IMR-90 (cell line): ENCODE data around the gene ARHGAP11A. TPM values are rescaled to one million over a fixed set of nuclear protein-coding genes. Genes with fewer than 3 reads are reported as not detected.

Experiments
- ATAC-seq: fragments of 200-7000 bp; cut with Tn5 transposase; 2 replicates; pipeline ENCODE4 v1.9.1; 2020; ENCODE audit warnings: low read depth, mild to moderate bottlenecking, moderate library complexity
- BruUV-seq: library from RNA; stranded (reverse); fragments of 400-500 nt; replicated peaks from 2 replicates; lab custom pipeline; 2021; lab: Mats Ljungman, UMichigan
- CTCF ChIA-PET: fragments of 300-600 bp; formaldehyde crosslinking; extraction: SDS; loops from one replicate; lab custom pipeline; 2021; ENCODE audit warnings: antibody characterized with exemption; lab: Yijun Ruan, JAX
- POLR2A ChIA-PET: fragments of 300-600 bp; sonication (Branson Sonifier 250); formaldehyde crosslinking; loops from one replicate; lab custom pipeline; 2022; ENCODE audit warnings: antibody characterized with exemption; ENCODE audit not compliant: unreplicated experiment; lab: Charles Lee
- DNase-seq: peaks from one replicate; pipeline ENCODE4 v3.0.0; 2013
- H2AFZ ChIP-seq: replicated peaks from 2 replicates; pipeline ENCODE3; 2013; ENCODE audit warnings: low read length, mild to moderate bottlenecking; ENCODE audit not compliant: poor library complexity
- H2AK5ac ChIP-seq: 2 replicates; pipeline ENCODE4 v1.6.1; 2013; ENCODE audit warnings: low read depth, low read length, inconsistent platforms
- H2AK9ac ChIP-seq: replicated peaks from 2 replicates; pipeline ENCODE3; 2013; ENCODE audit warnings: mild to moderate bottlenecking, low read depth, low read length, moderate library complexity; ENCODE audit not compliant: poor library complexity
- H2BK120ac ChIP-seq: 2 replicates; pipeline ENCODE4 v1.6.1; 2013; ENCODE audit warnings: low read depth, low read length, inconsistent platforms
- H2BK15ac ChIP-seq: 3 replicates; pipeline ENCODE4 v1.6.1; 2013; ENCODE audit warnings: low read depth, low read length, inconsistent platforms
- H2BK20ac ChIP-seq: 2 replicates; pipeline ENCODE4 v1.6.1; 2013; ENCODE audit warnings: low read depth, mild to moderate bottlenecking, inconsistent platforms, low read length, moderate library complexity
- H2BK5ac ChIP-seq: 2 replicates; pipeline ENCODE4 v1.6.1; 2013; ENCODE audit warnings: mild to moderate bottlenecking, low read depth, low read length, inconsistent platforms; ENCODE audit not compliant: poor library complexity, severe bottlenecking
- H3K14ac ChIP-seq: replicated peaks from 2 replicates; pipeline ENCODE4 v1.6.1; 2013; ENCODE audit warnings: low read depth, low read length, inconsistent platforms
- H3K18ac ChIP-seq: 2 replicates; pipeline ENCODE4 v1.6.1; 2013; ENCODE audit warnings: low read depth, low read length, control low read depth
- H3K23ac ChIP-seq: 2 replicates; pipeline ENCODE4 v1.6.1; 2013; ENCODE audit warnings: low read depth, low read length, inconsistent platforms
- H3K27ac ChIP-seq: 2 replicates; pipeline ENCODE4 v1.5.1; 2013; ENCODE audit warnings: mild to moderate bottlenecking, control low read depth, low read length; ENCODE audit not compliant: insufficient read depth
- H3K27me3 ChIP-seq: 2 replicates; pipeline ENCODE4 v1.6.1; 2013; ENCODE audit warnings: low read length; ENCODE audit not compliant: control insufficient read depth, insufficient read depth
- H3K36me3 ChIP-seq: 2 replicates; pipeline ENCODE4 v1.6.1; 2013; ENCODE audit warnings: low read length, mixed read lengths; ENCODE audit not compliant: control insufficient read depth, insufficient read depth
- H3K4ac ChIP-seq: 2 replicates; pipeline ENCODE4 v1.6.1; 2013; ENCODE audit warnings: low read depth, low read length, inconsistent platforms
- H3K4me1 ChIP-seq: 2 replicates; pipeline ENCODE4 v1.6.1; 2013; ENCODE audit warnings: low read length, mixed read lengths; ENCODE audit not compliant: control insufficient read depth, insufficient read depth
- H3K4me2 ChIP-seq: 2 replicates; pipeline ENCODE4 v1.6.1; 2013; ENCODE audit warnings: low read depth, mild to moderate bottlenecking, control low read depth, low read length, moderate library complexity
- H3K4me3 ChIP-seq: 2 replicates; pipeline ENCODE4 v1.5.1; 2013; ENCODE audit warnings: low read depth, mild to moderate bottlenecking, control low read depth, low read length, moderate library complexity; ENCODE audit not compliant: insufficient read depth
- H3K56ac ChIP-seq: 2 replicates; pipeline ENCODE4 v1.6.1; 2013; ENCODE audit warnings: low read length, inconsistent platforms; ENCODE audit not compliant: insufficient read depth; ENCODE audit errors: extremely low read depth
- H3K79me1 ChIP-seq, 2 experiments: 2 replicates each; pipeline ENCODE4 v1.6.1; 2013; ENCODE audit warnings: low read length in 2 of 2, inconsistent platforms in 1 of 2, low read depth in 1 of 2
- H3K9ac ChIP-seq: 2 replicates; pipeline ENCODE4 v1.6.1; 2013; ENCODE audit warnings: low read depth, low read length, control low read depth
- H3K9me1 ChIP-seq: 2 replicates; pipeline ENCODE4 v1.6.1; 2013; ENCODE audit warnings: low read length, inconsistent platforms; ENCODE audit not compliant: insufficient read depth
- H3K9me3 ChIP-seq: 2 replicates; pipeline ENCODE4 v1.6.1; 2013; ENCODE audit warnings: low read length; ENCODE audit not compliant: control insufficient read depth, insufficient read depth
- H4K20me1 ChIP-seq: 2 replicates; pipeline ENCODE4 v1.6.1; 2013; ENCODE audit warnings: low read length, inconsistent platforms; ENCODE audit not compliant: insufficient read depth
- H4K5ac ChIP-seq: 2 replicates; pipeline ENCODE4 v1.6.1; 2013; ENCODE audit warnings: mild to moderate bottlenecking, low read depth, low read length, control low read depth
- H4K8ac ChIP-seq, 2 experiments: 2 replicates each; pipeline ENCODE4 v1.6.1; 2013; ENCODE audit warnings: low read depth in 2 of 2, low read length in 2 of 2, control low read depth in 1 of 2, inconsistent platforms in 1 of 2
- H4K91ac ChIP-seq: 2 replicates; pipeline ENCODE4 v1.6.1; 2013; ENCODE audit warnings: low read depth, low read length, inconsistent platforms; ENCODE audit not compliant: insufficient read depth
- BHLHE40 ChIP-seq: fragments of 150-350 bp; IDR thresholded peaks from 2 replicates; pipeline ENCODE4 v1.6.1; 2016; ENCODE audit warnings: mild to moderate bottlenecking, low read depth, low read length
- CEBPB ChIP-seq: IDR thresholded peaks from 2 replicates; pipeline ENCODE4 v1.6.1; 2012; ENCODE audit warnings: low read depth, low read length, improper control_type of control experiment
- CHD1 ChIP-seq: IDR thresholded peaks from 2 replicates; pipeline ENCODE4 v1.6.1; 2012; ENCODE audit warnings: low read depth, low read length, improper control_type of control experiment
- CTCF ChIP-seq: conservative IDR thresholded peaks from 2 replicates; pipeline ENCODE4 v1.5.1; 2012; ENCODE audit warnings: mild to moderate bottlenecking, low read depth, low read length, improper control_type of control experiment
- FOS ChIP-seq: fragments of 150-350 bp; IDR thresholded peaks from 2 replicates; pipeline ENCODE4 v1.6.1; 2016; ENCODE audit warnings: low read depth, low read length
- MAFK ChIP-seq: IDR thresholded peaks from 2 replicates; pipeline ENCODE4 v1.6.1; 2012; ENCODE audit warnings: low read depth, low read length, improper control_type of control experiment
- MAZ ChIP-seq: IDR thresholded peaks from 2 replicates; pipeline ENCODE4 v1.6.1; 2012; ENCODE audit warnings: low read depth, mild to moderate bottlenecking, low read length, improper control_type of control experiment, moderate library complexity, borderline replicate concordance
- MXI1 ChIP-seq: IDR thresholded peaks from 2 replicates; pipeline ENCODE4 v1.6.1; 2012; ENCODE audit warnings: low read depth, mild to moderate bottlenecking, low read length, moderate library complexity, borderline replicate concordance
- NFE2L2 ChIP-seq: fragments of 150-350 bp; IDR thresholded peaks from 2 replicates; pipeline ENCODE4 v1.6.1; 2016; ENCODE audit warnings: low read depth, mild to moderate bottlenecking, low read length
- POLR2A ChIP-seq: IDR thresholded peaks from 2 replicates; pipeline ENCODE4 v1.6.1; 2012; ENCODE audit warnings: mild to moderate bottlenecking, low read depth, low read length
- RAD21 ChIP-seq: IDR thresholded peaks from 2 replicates; pipeline ENCODE4 v1.6.1; 2012; ENCODE audit warnings: low read length, improper control_type of control experiment
- RCOR1 ChIP-seq: IDR thresholded peaks from 2 replicates; pipeline ENCODE4 v1.6.1; 2012; ENCODE audit warnings: mild to moderate bottlenecking, low read length, improper control_type of control experiment; ENCODE audit not compliant: insufficient replicate concordance
- RFX5 ChIP-seq: IDR thresholded peaks from 2 replicates; pipeline ENCODE4 v1.8.0; 2012; ENCODE audit warnings: low read depth, mild to moderate bottlenecking, low read length, moderate library complexity
- SMC3 ChIP-seq: fragments of 150-350 bp; IDR thresholded peaks from 2 replicates; pipeline ENCODE4 v1.6.1; 2016; ENCODE audit warnings: low read depth, mild to moderate bottlenecking, antibody characterized with exemption, low read length, moderate library complexity
- USF2 ChIP-seq: fragments of 150-350 bp; IDR thresholded peaks from 2 replicates; pipeline ENCODE4 v1.6.1; 2017; ENCODE audit warnings: mild to moderate bottlenecking, antibody characterized with exemption, low read length, low read depth
- WGBS, 2 experiments: methylation state at CpG; one replicate each; pipeline versions ENCODE4 v1.1.5 to v1.1.7; 2013; ENCODE audit warnings: missing lambda C conversion rate in 2 of 2; ENCODE audit not compliant: insufficient read length in 1 of 2; ENCODE audit errors: extremely low coverage in 2 of 2; 5-methylcytosine and 5-hydroxymethylcytosine counted together
- dilution Hi-C: fragments of 300-500 bp; cut with HindIII; formaldehyde crosslinking; loops from one replicate; pipeline ENCODE4 v1.14.3; 2018; ENCODE audit warnings: low sequenced_read_pairs; ENCODE audit not compliant: unreplicated experiment
- in situ Hi-C: fragments of 300-500 bp; cut with MboI; formaldehyde crosslinking; loops from 3 replicates; pipeline ENCODE4 v1.14.3; 2019; ENCODE audit warnings: low sequenced_read_pairs, inconsistent platforms, mixed read lengths
- intact Hi-C: fragments of 100-400 bp; cut with micrococcal nuclease; formaldehyde crosslinking; loops from 2 replicates; pipeline ENCODE4 v1.10.0; 2022
- polyA plus RNA-seq, 3 experiments: library from polyadenylated mRNA; depleted of rRNA; stranded (reverse); fragments of >200 nt; gene quantifications; 2 replicates each; pipeline ENCODE4 v1.2.3, GENCODE V29; 2012; ENCODE audit warnings: low replicate concordance in 1 of 3
- total RNA-seq: library from RNA; depleted of rRNA; stranded (reverse); fragments of >200 nt; gene quantifications from 2 replicates; pipeline ENCODE4 v1.2.3, GENCODE V29; 2012
- TF ChIP-seq, protein P1 (sequence below): fragments of 150-350 bp; IDR thresholded peaks from 2 replicates; pipeline ENCODE4 v1.6.1; 2016; ENCODE audit warnings: low read depth, mild to moderate bottlenecking, low read length, moderate library complexity, borderline replicate concordance

The ARHGAP11A gene
- total and polyA plus RNA-seq, 2 of the 4 experiments (the other 2 are of a cell fraction), result 9.9 to 29.0 TPM

- no peak overlapping the region for H3K23ac ChIP-seq
- H4K5ac ChIP-seq, result no peak overlapping the region
- H2BK15ac ChIP-seq, result no peak overlapping the region
- no peaks in the 10 kb centered on the region for H3K9me3 ChIP-seq
- H3K56ac ChIP-seq, result no peak overlapping the region
- BruUV-seq, result no TSS peak
- no peaks in the 10 kb centered on the region for H3K27me3 ChIP-seq
- ATAC-seq, result no peak
- H3K79me1 ChIP-seq, result peaks cover 0 to 5% of the 10 kb centered on the region in 2 experiments; a peak in 1 of 4 replicates
- no peak overlapping the region; the same call in 1 of the 2 replicates for H4K91ac ChIP-seq
- H2BK5ac ChIP-seq, result no peak overlapping the region
- no peak overlapping the region for H3K4ac ChIP-seq
- H4K20me1 ChIP-seq, result no peaks in the 10 kb centered on the region
- dilution Hi-C loops, result no loop called here
- no peaks in the 10 kb centered on the region for H3K9me1 ChIP-seq
- in situ Hi-C loops, result no loop called here
- no peak overlapping the region for H3K4me2 ChIP-seq
- POLR2A ChIA-PET, result no interaction called here
- CTCF ChIA-PET, result interaction anchor here (1.2 kb wide), 1 partner anchor 12 kb away, joined by 3 read pairs; no protein-coding TSS in a partner anchor
- no peak overlapping the region for H3K27ac ChIP-seq
- TF ChIP-seq BHLHE40, result no peak
- no peak for TF ChIP-seq RCOR1
- no peak for TF ChIP-seq RFX5
- TF ChIP-seq, protein P1, sequence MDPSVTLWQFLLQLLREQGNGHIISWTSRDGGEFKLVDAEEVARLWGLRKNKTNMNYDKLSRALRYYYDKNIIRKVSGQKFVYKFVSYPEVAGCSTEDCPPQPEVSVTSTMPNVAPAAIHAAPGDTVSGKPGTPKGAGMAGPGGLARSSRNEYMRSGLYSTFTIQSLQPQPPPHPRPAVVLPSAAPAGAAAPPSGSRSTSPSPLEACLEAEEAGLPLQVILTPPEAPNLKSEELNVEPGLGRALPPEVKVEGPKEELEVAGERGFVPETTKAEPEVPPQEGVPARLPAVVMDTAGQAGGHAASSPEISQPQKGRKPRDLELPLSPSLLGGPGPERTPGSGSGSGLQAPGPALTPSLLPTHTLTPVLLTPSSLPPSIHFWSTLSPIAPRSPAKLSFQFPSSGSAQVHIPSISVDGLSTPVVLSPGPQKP, result no peak
- no peak for TF ChIP-seq SMC3
- no peak for TF ChIP-seq RAD21
- no peak for TF ChIP-seq MAZ
- no peak for TF ChIP-seq MXI1
- no peak for TF ChIP-seq NFE2L2
- TF ChIP-seq FOS, result no peak
- no peak for TF ChIP-seq CTCF
- TF ChIP-seq CEBPB, result no peak
- no peak for TF ChIP-seq POLR2A
- TF ChIP-seq USF2, result no peak
- no peak for TF ChIP-seq CHD1
- no peak for TF ChIP-seq MAFK
- H4K8ac ChIP-seq, result no peak overlapping the region
- H3K4me1 ChIP-seq, result peaks cover 11% of the 10 kb centered on the region
- H3K4me3 ChIP-seq, result no peak overlapping the region
- H3K36me3 ChIP-seq, result no peaks in the 10 kb centered on the region
- no peak overlapping the region for H2AFZ ChIP-seq
- no peak for DNase-seq
- H3K9ac ChIP-seq, result no peak overlapping the region
- H2AK5ac ChIP-seq, result peak overlapping the region; percentile 51
- peak overlapping the region; percentile 54; the same call in 1 of the 2 replicates for H3K18ac ChIP-seq
- no peak overlapping the region for H2AK9ac ChIP-seq
- H3K14ac ChIP-seq, result no peak overlapping the region
- no peak overlapping the region for H2BK120ac ChIP-seq
- H2BK20ac ChIP-seq, result no peak overlapping the region
- intact Hi-C loops, result loop anchor here (2.0 kb wide), 1 partner anchor 34 kb away; no protein-coding TSS in a partner anchor
- 100% methylated on average over 1 of the region's 2 CpGs; no CpG with 5 or more reads in 1 of the 2 experiments for WGBS, 2 experiments
Measured at GRCh38 chr15:32674681-32675080, 59.4 kb downstream of the ARHGAP11A start.
